Adipocyte (in vitro differentiated cells): ENCODE results near the gene IGBP1.

ENCODE experiments used
- DNase-seq: peaks from one replicate; pipeline ENCODE4 v3.0.0-alpha.2; 2015; ENCODE audit warnings: low read depth
- H3K27me3 ChIP-seq: replicated peaks from 2 replicates; pipeline ENCODE4 v1.7.0; 2013; ENCODE audit warnings: mild to moderate bottlenecking, low read length, moderate library complexity; ENCODE audit not compliant: control insufficient read depth, insufficient read depth
- H3K36me3 ChIP-seq: 2 replicates; pipeline ENCODE4 v1.7.0; 2013; ENCODE audit warnings: low read length, mild to moderate bottlenecking, moderate library complexity; ENCODE audit not compliant: control insufficient read depth, insufficient read depth, severe bottlenecking
- H3K4me1 ChIP-seq: 2 replicates; pipeline ENCODE4 v1.7.0; 2013; ENCODE audit warnings: mild to moderate bottlenecking, low read length, moderate library complexity; ENCODE audit not compliant: control insufficient read depth, insufficient read depth
- H3K4me3 ChIP-seq: 2 replicates; pipeline ENCODE4 v1.7.0; 2013; ENCODE audit warnings: mild to moderate bottlenecking, low read length, moderate library complexity
- H3K9ac ChIP-seq: 2 replicates; pipeline ENCODE4 v1.7.0; 2013; ENCODE audit warnings: mild to moderate bottlenecking, low read length, moderate library complexity
- H3K9me3 ChIP-seq: 2 replicates; pipeline ENCODE4 v1.7.0; 2013; ENCODE audit warnings: mild to moderate bottlenecking, low read length, moderate library complexity; ENCODE audit not compliant: control insufficient read depth

The IGBP1 gene

DNA sequence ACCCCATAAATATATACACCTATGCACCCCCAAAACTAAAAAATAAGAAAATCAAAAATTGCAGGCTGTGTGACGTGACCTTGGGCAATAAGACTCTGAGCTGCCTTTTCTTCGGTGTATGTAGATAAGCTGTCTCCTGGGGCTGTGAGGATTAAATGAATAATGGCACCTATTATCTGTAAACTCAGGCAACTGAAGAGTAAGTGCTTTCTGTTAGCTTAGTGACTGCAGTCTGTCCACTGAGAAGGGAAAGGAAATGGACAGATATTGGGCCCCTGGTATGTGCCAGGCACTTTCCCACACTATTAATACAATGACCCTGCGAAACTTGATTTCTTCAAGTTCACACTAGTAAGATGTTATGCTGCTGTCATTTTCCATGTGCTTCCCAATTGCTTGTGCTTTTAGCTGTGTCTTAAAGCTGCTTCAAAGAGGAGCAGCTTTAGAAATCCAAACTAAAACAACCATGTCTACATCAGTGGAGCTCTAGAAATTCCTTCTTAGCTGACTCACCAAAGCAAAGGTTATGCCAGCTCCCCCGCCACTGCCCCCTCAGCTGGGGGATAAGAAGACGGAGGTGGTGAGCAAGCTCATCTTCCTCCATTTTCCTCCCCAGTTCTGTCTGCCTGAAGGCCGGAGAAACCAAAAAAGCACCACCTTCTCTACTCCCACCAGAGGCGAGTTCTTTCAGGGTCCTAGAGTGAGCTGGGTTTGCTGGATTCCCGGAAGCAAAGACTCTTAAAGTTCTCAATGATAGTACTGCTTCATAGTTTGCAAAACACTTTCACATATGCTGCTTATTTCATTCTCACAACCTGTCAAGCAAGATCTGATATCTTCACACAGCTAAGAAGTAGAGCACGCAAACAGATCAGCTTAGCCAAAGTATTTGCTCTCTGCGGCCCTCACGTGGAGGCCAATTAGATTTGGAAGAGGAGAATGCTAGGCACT, 35.3 kb downstream of the IGBP1 start:
- peak; percentile 55 for DNase-seq
- H3K9me3 ChIP-seq: no peaks in the 10 kb centered on the region
- peaks cover 42% of the 10 kb centered on the region for H3K4me1 ChIP-seq
- peak overlapping the region; percentile 29 for H3K4me3 ChIP-seq
- peak overlapping the region; percentile 53 for H3K9ac ChIP-seq
- H3K27me3 ChIP-seq: peaks cover 16% of the 10 kb centered on the region
- peaks cover 14% of the 10 kb centered on the region for H3K36me3 ChIP-seq

DNA sequence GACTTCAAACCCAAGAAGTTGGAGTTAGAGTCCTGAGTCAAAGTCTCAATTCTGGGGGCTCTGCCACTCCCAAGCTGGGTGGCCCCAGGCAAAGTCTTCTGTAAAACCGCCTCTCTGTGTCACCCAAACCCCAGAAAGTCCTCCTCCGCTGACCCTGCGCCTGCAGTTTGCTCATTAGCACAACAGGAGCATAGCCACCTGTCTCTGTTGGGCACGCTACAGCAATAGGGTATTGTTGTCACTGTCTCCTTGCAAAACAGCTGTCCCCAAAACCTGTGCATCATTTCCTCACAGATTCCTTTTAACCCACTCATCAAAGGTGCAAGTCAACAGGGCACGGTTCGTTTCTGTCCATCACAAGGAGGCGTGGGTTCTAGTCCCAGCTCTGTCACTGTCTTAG, 36.0 kb downstream of the IGBP1 start:
- DNase-seq: no peak
- Histone ChIP-seq H3K4me3 (no peak overlapping the region), H3K9ac (no peak overlapping the region), H3K36me3 (peaks cover 14% of the 10 kb centered on the region), H3K27me3 (peaks cover 18% of the 10 kb centered on the region), H3K4me1 (peaks cover 49% of the 10 kb centered on the region), H3K9me3 (no peaks in the 10 kb centered on the region)

DNA sequence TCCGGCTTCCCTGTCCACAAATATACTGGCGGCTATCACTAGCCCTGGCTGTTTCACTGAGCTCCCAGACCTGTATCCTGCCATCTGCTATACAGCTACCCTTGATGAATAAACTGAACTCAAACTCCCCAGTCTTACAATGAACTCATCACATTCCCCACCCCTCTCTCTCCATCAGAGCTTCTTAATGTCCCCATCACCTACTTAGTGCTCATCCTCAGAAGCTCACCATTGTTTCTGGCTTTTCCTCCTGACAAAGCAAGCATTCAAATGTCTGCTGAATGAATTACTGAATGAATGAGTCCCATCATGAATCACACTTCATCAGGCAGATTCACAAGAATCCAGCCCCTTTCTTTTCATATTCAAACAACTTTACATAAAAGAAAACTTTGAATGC, 38.4 kb downstream of the IGBP1 start:
- Histone ChIP-seq H3K4me3 (no peak overlapping the region), H3K9me3 (no peaks in the 10 kb centered on the region), H3K27me3 (peaks cover 10% of the 10 kb centered on the region), H3K4me1 (peaks cover 65% of the 10 kb centered on the region), H3K9ac (no peak overlapping the region), H3K36me3 (peaks cover 3% of the 10 kb centered on the region)
- no peak for DNase-seq

DNA sequence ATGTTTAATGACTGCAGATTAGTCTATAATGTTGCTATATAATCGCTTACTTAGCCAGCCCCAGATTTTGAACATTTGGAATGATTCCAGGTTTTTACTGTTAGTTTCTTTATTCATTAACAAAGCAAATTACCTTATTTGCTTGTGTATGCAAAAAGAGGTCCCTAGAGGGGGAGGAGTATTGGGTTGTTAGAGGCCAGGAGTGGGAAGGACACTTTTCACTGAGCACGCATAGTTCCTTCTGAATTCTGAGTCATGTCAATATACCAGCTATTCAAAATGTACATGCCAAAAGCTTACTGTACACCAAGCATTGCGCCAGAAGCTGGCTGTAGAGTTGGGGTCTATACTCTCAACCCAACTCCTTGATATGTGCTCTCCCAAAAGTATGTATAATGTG, 39.0 kb downstream of the IGBP1 start:
- H3K36me3 ChIP-seq: no peaks in the 10 kb centered on the region
- peaks cover 66% of the 10 kb centered on the region for H3K4me1 ChIP-seq
- H3K9ac ChIP-seq: no peak overlapping the region
- DNase-seq: no peak
- H3K9me3 ChIP-seq: no peaks in the 10 kb centered on the region
- no peak overlapping the region for H3K4me3 ChIP-seq
- peaks cover 11% of the 10 kb centered on the region for H3K27me3 ChIP-seq

DNA sequence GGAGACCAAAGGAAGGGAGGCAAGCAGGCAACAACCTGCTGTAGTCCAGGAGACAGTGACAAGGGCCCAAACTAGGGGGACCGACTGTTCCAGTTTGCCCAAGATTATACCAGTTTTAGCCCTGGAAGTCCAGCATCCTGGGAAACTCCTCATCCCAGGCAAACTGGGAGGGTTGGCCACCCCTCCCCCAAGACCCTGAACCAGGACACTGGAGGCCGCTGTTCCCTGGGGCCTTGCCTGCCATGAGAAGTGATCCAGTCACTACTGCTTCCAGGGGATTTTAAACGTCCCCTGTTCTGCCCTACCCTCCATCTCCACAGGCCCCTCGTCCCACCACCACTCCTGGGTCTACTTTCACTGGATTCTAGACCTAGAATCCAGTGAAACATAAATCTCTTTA, 39.7 kb downstream of the IGBP1 start:
- Histone ChIP-seq H3K27me3 (peaks cover 15% of the 10 kb centered on the region), H3K9me3 (no peaks in the 10 kb centered on the region), H3K4me1 (peaks cover 62% of the 10 kb centered on the region), H3K4me3 (no peak overlapping the region), H3K36me3 (no peaks in the 10 kb centered on the region), H3K9ac (no peak overlapping the region)
- DNase-seq: no peak

DNA sequence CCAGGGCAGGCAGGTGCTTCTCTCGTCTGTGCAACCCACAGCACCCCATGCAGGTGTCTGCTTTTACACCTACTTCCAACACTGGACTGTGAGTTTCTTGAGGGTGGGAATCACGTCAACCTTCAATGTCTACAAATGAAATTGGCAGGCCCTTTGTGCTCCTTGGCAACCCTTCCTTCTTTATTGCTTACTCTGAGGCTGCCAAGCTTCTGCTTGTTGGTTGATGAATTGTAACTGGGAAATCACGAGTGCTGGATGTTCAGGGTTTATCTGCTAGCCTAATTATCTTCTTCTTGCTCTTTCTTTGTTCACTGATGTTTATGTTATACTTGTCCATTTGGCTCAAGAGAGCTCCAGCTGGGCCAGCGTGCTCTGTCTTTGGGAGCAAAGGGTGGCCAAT, 41.5 kb downstream of the IGBP1 start:
- Histone ChIP-seq H3K9ac (peak overlapping the region; percentile 52), H3K9me3 (no peaks in the 10 kb centered on the region), H3K36me3 (no peaks in the 10 kb centered on the region), H3K4me3 (peak overlapping the region; percentile 29), H3K4me1 (peaks cover 51% of the 10 kb centered on the region), H3K27me3 (peaks cover 15% of the 10 kb centered on the region)
- no peak for DNase-seq

DNA sequence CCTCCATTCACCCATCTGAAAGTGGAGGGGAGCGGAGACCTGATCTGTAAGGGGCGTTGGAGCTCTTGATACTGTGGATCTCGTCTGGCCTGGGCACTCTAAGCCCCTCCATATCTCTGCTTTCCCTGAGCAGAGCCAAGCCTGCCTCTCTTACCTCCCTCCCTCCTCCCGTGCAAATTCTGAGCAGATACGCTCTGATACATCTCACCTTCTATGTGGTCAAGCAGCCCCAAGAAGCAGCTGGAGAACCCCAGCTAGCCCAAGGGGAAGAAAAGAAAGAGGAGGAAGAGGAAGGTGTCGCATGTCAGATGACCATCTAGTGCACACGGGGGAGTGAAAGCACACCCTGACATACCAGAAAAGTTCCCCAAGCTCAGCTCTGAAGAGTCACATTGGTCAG, 42.1 kb downstream of the IGBP1 start:
- Histone ChIP-seq H3K27me3 (peaks cover 15% of the 10 kb centered on the region), H3K9me3 (no peaks in the 10 kb centered on the region), H3K9ac (peak overlapping the region; percentile 5), H3K4me3 (no peak overlapping the region), H3K4me1 (peaks cover 48% of the 10 kb centered on the region), H3K36me3 (no peaks in the 10 kb centered on the region)
- no peak for DNase-seq

DNA sequence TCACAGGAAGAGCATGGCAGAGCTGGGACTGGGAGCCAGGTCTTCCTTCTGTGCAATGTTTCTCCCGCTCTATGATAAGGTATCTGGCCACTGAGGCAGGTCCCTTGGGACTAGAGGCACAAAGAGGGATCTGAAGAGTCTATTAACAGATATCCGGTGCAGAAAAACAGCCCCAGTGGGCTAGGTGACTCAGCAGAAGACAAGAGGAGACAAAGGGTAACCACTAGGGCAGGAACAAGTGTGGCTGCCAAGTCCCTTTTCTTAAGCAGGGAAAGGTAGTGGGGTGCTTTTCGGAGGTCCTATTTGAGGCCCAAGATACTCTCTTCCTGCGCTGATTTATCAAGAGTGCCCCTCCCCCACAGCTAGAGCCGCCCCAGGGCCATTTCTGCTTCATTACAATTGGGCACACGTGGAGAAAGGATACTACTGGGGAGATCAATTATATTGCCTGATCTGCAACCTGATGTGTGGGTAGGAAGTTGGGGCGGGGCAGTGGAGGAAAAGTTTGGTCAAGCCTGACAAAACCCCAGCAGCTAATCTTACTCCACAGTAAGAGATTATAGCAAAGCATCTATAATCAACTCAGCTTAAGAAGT, 43.8 kb downstream of the IGBP1 start, which contains the start of gene DGAT2L6:
TSS of gene DGAT2L6 (plus strand) at position 546 of the 596 bp plus-strand sequence. CDS start 100 bp downstream, outside the sequence.
- peaks cover 22% of the 10 kb centered on the region for H3K27me3 ChIP-seq
- no peaks in the 10 kb centered on the region for H3K9me3 ChIP-seq
- H3K4me1 ChIP-seq: peaks cover 31% of the 10 kb centered on the region
- H3K4me3 ChIP-seq: no peak within 1 kb of the TSS
- H3K9ac ChIP-seq: no peak within 1 kb of the TSS
- no peaks in the 10 kb centered on the region for H3K36me3 ChIP-seq
- DNase-seq: no peak

DNA sequence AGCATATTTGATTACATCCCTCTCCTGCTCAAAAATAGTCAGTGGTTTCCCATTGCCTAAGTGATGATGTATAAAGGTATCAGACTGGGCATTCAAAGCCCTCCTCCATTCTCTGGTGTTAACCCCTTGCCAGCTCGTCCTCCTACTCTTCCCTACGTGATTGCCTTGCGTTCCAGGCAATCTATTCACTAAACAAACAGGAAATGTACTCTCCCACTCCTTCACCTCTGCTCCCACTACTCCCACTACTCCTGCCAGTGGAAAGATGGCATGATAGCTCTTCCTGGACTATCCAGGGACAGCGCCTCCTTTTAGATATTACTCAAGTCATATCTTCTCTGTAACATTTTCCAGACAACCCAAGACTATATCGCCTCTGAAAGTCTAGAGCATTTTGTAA, 49.8 kb downstream of the IGBP1 start:
- H3K4me1 ChIP-seq: no peaks in the 10 kb centered on the region
- H3K9ac ChIP-seq: no peak overlapping the region

DNA sequence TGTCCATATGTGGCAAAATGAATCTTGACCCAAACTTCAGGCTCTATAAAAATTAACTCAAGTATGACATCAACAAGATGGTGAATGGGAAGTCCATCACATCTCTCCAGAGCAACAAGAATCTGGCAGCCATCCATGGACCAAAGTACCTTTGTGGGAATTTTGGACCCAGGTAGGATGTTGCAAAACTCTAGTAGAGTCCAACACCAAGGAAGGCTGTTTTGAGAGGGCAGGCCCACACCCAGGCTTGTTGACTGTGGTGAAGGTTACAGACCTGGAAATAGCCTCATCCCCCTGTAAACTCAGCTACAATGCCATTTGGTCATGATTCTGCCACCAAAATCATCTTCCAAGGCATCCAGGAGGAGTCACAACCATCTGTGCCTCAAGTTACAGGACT, 57.0 kb downstream of the IGBP1 start:
- H3K36me3 ChIP-seq: no peaks in the 10 kb centered on the region
- H3K27me3 ChIP-seq: peaks cover 9% of the 10 kb centered on the region
- H3K9ac ChIP-seq: no peak overlapping the region
- H3K9me3 ChIP-seq: peaks cover 25% of the 10 kb centered on the region
- no peak for DNase-seq
- no peak overlapping the region for H3K4me3 ChIP-seq
- H3K4me1 ChIP-seq: no peaks in the 10 kb centered on the region

More for the DNA sequence above, 49.8 kb downstream of the IGBP1 start:
- DNase-seq: no peak
- H3K4me3 ChIP-seq: no peak overlapping the region
- H3K9me3 ChIP-seq: no peaks in the 10 kb centered on the region
- H3K27me3 ChIP-seq: peaks cover 21% of the 10 kb centered on the region
- H3K36me3 ChIP-seq: no peaks in the 10 kb centered on the region

DNA sequence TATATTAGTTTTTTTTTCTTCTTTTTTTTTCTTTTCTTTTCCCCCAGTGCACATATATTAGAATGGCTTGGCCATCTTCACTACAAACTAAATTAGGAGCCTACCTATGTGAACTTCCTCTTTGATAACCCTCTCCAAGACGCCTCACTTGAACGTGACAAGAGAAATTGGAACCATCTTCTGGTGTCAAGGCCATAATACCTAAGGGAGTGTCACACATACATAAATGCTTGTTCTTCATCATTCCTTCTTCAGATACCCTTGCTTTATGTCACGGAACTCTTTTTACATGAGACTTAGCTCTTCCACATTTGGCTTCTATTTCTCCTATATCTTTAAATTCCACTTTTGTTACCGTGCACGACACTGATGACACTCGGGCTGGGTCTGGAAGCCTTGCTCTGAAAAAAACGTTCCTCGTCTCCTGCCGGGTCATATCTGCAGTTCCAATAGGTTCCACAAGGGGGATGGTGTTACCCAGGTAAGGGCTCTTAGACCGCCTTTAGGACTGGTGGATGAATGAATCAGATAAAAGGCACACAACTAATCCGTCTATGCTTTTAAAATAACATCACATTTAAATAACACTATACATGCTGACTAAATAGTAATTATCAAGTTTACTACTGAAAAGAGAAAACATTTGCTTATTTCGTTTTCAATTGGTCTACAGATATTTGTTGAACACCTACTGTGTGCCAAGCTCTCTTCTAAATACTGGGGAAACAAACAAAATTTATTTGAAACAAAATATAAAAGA, 63.9 kb downstream of the IGBP1 start:
- Histone ChIP-seq H3K4me1 (no peaks in the 10 kb centered on the region), H3K9me3 (peaks cover 22% of the 10 kb centered on the region), H3K27me3 (peaks cover 31% of the 10 kb centered on the region), H3K9ac (no peak overlapping the region), H3K36me3 (no peaks in the 10 kb centered on the region), H3K4me3 (no peak overlapping the region)
- DNase-seq: peak; percentile 65
